Measurements from ENCODE around the gene CARD11. TPM values are rescaled to one million over a fixed set of nuclear protein-coding genes. Genes with fewer than 3 reads are reported as not detected.

The CARD11 gene
- total RNA-seq, 1 experiment from 2014 or later = 0.57 TPM

DNA sequence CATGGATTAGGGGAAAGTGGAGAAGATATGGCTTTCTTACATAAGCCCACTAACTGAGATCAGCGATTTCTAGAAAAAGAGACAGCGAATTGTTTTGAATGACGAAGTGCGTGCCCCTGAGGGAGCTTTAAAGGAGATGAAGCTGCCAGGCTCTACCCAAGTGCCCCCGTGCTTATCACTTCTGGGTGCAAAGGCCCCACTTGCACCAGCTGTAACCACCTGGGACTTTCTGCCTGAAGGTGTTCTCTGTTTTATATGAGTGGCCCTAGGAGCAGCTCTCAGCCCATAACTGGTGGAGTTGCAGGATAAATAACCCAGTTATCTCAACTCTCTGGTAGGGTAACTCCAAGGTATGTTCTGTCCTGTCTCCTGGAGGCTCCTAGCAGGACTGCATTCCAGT lies 20.4 kb upstream of the CARD11 start:
- DNase-seq (ENCODE audit: low read depth, low spot score) = no peak
- H4K20me1 ChIP-seq (ENCODE audit: insufficient read depth) = no peaks in the 10 kb centered on the region

DNA sequence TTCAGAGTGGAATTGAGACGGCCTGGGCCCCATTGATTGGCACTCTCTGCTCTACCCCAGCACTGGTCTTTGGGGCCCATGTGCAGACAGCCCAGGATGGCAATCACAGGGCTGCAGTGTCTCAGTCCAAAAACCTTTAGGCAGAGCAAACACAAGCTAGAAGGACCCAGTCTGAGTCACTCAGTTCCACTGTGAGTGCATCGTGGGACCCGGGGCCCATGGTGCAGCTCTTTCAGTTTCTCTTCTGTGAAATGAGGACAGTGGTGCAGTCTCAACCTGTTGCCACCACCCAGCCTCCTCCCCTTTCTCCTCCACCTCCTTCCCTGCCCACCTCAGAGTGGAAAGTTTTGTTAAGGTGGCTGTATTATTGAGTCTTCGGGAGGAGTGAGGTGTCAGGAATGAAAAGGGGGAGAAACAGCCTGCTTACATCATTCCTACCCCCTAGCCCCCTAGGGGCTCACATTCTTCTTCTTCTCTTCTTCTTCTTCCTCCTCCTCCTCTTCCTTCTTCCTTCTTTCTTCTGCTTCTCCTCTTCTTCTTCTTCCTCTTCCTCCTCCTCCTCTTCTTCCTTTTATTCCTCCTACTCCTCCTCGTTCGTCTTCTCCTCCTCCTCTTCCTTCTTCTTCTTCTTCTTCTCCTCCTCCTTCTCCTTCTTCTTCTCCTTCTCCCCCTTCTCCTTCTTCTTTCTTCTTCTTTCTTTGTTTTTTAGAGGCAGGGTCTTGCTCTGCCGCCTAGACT lies 19.5 kb upstream of the CARD11 start:
- Histone ChIP-seq H3K4me1 (ENCODE audit: control insufficient read depth in 1 of 2, insufficient read depth in 2 of 2, low read length in 2 of 2) (no peaks in the 10 kb centered on the region), H3K9me3 (ENCODE audit: control insufficient read depth in 1 of 2, insufficient read depth in 1 of 2, low read depth in 1 of 2, low read length in 2 of 2) (no peaks in the 10 kb centered on the region), H2AFZ (ENCODE audit: low read depth, low read length, poor library complexity, severe bottlenecking) (no peak overlapping the region), H3K4me3 (replicated peaks in 1 of 2; ENCODE audit: low read depth in 1 of 2, low read length in 2 of 2) (no peak overlapping the region), H3K79me2 (ENCODE audit: insufficient read depth, low read length) (no peaks in the 10 kb centered on the region), H4K20me1 (ENCODE audit: insufficient read depth) (no peaks in the 10 kb centered on the region), H3K4me2 (ENCODE audit: low read length) (no peak overlapping the region), H3K36me3 (ENCODE audit: control insufficient read depth in 1 of 2, insufficient read depth in 2 of 2, low read length in 2 of 2) (no peaks in the 10 kb centered on the region), H3K9me2 (ENCODE audit: insufficient read depth) (no peaks in the 10 kb centered on the region), H3K9ac (ENCODE audit: low read length) (no peak overlapping the region), H3K27me3 (ENCODE audit: insufficient read depth, low read length) (peaks cover 12% of the 10 kb centered on the region; the same call in 1 of the 2 replicates), H3K27ac (ENCODE audit: low read depth, low read length) (no peak overlapping the region)
- BruUV-seq (replicated peaks) = no TSS peak
- TF ChIP-seq, protein P1, sequence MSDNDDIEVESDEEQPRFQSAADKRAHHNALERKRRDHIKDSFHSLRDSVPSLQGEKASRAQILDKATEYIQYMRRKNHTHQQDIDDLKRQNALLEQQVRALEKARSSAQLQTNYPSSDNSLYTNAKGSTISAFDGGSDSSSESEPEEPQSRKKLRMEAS (IDR thresholded peaks at IDR 0.05) = no peak
- TF ChIP-seq, protein P2, sequence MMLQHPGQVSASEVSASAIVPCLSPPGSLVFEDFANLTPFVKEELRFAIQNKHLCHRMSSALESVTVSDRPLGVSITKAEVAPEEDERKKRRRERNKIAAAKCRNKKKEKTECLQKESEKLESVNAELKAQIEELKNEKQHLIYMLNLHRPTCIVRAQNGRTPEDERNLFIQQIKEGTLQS (IDR thresholded peaks at IDR 0.05) = no peak
- TF ChIP-seq FOSL1 (IDR thresholded peaks at IDR 0.05; ENCODE audit: low read depth) (no peak), SIN3A (IDR thresholded peaks at IDR 0.05; ENCODE audit: low read depth) (no peak), CEBPB (IDR thresholded peaks at IDR 0.05; ENCODE audit: low read depth) (no peak), ZFX (IDR thresholded peaks at IDR 0.05) (no peak), EGR1 (IDR thresholded peaks at IDR 0.05; ENCODE audit: low read depth) (no peak), CBX3 (IDR thresholded peaks at IDR 0.05; ENCODE audit: low read depth) (no peak), POLR2A (IDR thresholded peaks at IDR 0.05; ENCODE audit: borderline replicate concordance, extremely low read depth, insufficient read depth, insufficient read length) (no peak)
- TF ChIP-seq, protein P3, sequence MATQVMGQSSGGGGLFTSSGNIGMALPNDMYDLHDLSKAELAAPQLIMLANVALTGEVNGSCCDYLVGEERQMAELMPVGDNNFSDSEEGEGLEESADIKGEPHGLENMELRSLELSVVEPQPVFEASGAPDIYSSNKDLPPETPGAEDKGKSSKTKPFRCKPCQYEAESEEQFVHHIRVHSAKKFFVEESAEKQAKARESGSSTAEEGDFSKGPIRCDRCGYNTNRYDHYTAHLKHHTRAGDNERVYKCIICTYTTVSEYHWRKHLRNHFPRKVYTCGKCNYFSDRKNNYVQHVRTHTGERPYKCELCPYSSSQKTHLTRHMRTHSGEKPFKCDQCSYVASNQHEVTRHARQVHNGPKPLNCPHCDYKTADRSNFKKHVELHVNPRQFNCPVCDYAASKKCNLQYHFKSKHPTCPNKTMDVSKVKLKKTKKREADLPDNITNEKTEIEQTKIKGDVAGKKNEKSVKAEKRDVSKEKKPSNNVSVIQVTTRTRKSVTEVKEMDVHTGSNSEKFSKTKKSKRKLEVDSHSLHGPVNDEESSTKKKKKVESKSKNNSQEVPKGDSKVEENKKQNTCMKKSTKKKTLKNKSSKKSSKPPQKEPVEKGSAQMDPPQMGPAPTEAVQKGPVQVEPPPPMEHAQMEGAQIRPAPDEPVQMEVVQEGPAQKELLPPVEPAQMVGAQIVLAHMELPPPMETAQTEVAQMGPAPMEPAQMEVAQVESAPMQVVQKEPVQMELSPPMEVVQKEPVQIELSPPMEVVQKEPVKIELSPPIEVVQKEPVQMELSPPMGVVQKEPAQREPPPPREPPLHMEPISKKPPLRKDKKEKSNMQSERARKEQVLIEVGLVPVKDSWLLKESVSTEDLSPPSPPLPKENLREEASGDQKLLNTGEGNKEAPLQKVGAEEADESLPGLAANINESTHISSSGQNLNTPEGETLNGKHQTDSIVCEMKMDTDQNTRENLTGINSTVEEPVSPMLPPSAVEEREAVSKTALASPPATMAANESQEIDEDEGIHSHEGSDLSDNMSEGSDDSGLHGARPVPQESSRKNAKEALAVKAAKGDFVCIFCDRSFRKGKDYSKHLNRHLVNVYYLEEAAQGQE (IDR thresholded peaks at IDR 0.05; ENCODE audit: low read depth) = no peak
- TF ChIP-seq, protein P4, sequence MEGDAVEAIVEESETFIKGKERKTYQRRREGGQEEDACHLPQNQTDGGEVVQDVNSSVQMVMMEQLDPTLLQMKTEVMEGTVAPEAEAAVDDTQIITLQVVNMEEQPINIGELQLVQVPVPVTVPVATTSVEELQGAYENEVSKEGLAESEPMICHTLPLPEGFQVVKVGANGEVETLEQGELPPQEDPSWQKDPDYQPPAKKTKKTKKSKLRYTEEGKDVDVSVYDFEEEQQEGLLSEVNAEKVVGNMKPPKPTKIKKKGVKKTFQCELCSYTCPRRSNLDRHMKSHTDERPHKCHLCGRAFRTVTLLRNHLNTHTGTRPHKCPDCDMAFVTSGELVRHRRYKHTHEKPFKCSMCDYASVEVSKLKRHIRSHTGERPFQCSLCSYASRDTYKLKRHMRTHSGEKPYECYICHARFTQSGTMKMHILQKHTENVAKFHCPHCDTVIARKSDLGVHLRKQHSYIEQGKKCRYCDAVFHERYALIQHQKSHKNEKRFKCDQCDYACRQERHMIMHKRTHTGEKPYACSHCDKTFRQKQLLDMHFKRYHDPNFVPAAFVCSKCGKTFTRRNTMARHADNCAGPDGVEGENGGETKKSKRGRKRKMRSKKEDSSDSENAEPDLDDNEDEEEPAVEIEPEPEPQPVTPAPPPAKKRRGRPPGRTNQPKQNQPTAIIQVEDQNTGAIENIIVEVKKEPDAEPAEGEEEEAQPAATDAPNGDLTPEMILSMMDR (IDR thresholded peaks at IDR 0.05 in 2 of 3, conservative IDR thresholded peaks at IDR 0.05 in 1 of 3; ENCODE audit: borderline replicate concordance in 1 of 3, insufficient read depth in 1 of 3, low read depth in 2 of 3, low read length in 2 of 3) = no peak
- CTCF ChIA-PET = no interaction called here
- POLR2A ChIA-PET = no interaction called here
- RAD21 ChIA-PET (ENCODE audit: low non-redundant PET in 1 of 2, low total read pairs in 2 of 2, uncharacterized antibody in 2 of 2, unreplicated experiment in 2 of 2) = interaction anchor here in 1 of 2 experiments (0.6 kb wide), 1 partner anchor 34 kb away, joined by 3 read pairs; no protein-coding TSS in a partner anchor
- no peak for DNase-seq (ENCODE audit: low read depth, low spot score)
- ATAC-seq = no peak
- intact Hi-C loops (cut with micrococcal nuclease) = no loop called here

More for the DNA sequence above, 20.4 kb upstream of the CARD11 start:
- Histone ChIP-seq H3K27me3 (ENCODE audit: insufficient read depth, low read length) (peaks cover 12% of the 10 kb centered on the region; the same call in 1 of the 2 replicates), H3K9ac (ENCODE audit: low read length) (no peak overlapping the region), H3K4me2 (ENCODE audit: low read length) (no peak overlapping the region), H3K4me3 (replicated peaks in 1 of 2; ENCODE audit: low read depth in 1 of 2, low read length in 2 of 2) (no peak overlapping the region), H3K9me2 (ENCODE audit: insufficient read depth) (no peaks in the 10 kb centered on the region), H3K4me1 (ENCODE audit: control insufficient read depth in 1 of 2, insufficient read depth in 2 of 2, low read length in 2 of 2) (no peaks in the 10 kb centered on the region), H3K27ac (ENCODE audit: low read depth, low read length) (no peak overlapping the region), H3K9me3 (ENCODE audit: control insufficient read depth in 1 of 2, insufficient read depth in 1 of 2, low read depth in 1 of 2, low read length in 2 of 2) (no peaks in the 10 kb centered on the region), H3K36me3 (ENCODE audit: control insufficient read depth in 1 of 2, insufficient read depth in 2 of 2, low read length in 2 of 2) (no peaks in the 10 kb centered on the region), H3K79me2 (ENCODE audit: insufficient read depth, low read length) (no peaks in the 10 kb centered on the region), H2AFZ (ENCODE audit: low read depth, low read length, poor library complexity, severe bottlenecking) (no peak overlapping the region)
- BruUV-seq (replicated peaks) = no TSS peak
- ChIA-PET RAD21 (ENCODE audit: low non-redundant PET in 1 of 2, low total read pairs in 2 of 2, uncharacterized antibody in 2 of 2, unreplicated experiment in 2 of 2) (no interaction called here), POLR2A (no interaction called here), CTCF (no interaction called here)
- TF ChIP-seq CEBPB (IDR thresholded peaks at IDR 0.05; ENCODE audit: low read depth) = no peak
- TF ChIP-seq POLR2AphosphoS5 (IDR thresholded peaks at IDR 0.05; ENCODE audit: low read depth, low read length) = no peak
- no peak for TF ChIP-seq EZH2phosphoT487 (IDR thresholded peaks at IDR 0.05; ENCODE audit: borderline replicate concordance)
- TF ChIP-seq TCF7L2 (IDR thresholded peaks at IDR 0.05; ENCODE audit: borderline replicate concordance, extremely low read depth, insufficient read depth, insufficient read length) = no peak
- intact Hi-C loops (cut with micrococcal nuclease) = no loop called here
- no peak for ATAC-seq
